ENCODE data around the gene LMAN1. TPM values are rescaled to one million over a fixed set of nuclear protein-coding genes. Genes with fewer than 3 reads are reported as not detected.

LMAN1 gene
- total and polyA plus RNA-seq, 2 donors (not counting 3 experiments of a cell fraction or from before 2014, with no cell fraction given), result 43.8 to 92.5 TPM

GRCh38 chr18:59376351-59376935 is 17.4 kb upstream of the LMAN1 start:
- TF ChIP-seq EZH2 (IDR thresholded peaks at IDR 0.05; ENCODE audit: borderline replicate concordance, low read depth, low read length, severe bottlenecking) (no peak), MYC (IDR thresholded peaks at IDR 0.05; ENCODE audit: low read depth, low read length) (no peak), CTCF (IDR thresholded peaks at IDR 0.05; ENCODE audit: extremely low read depth in 1 of 2, insufficient read depth in 1 of 2, low read depth in 1 of 2, low read length in 2 of 2) (no peak), POLR2A (IDR thresholded peaks at IDR 0.05; ENCODE audit: low read depth, low read length) (no peak), FOS (IDR thresholded peaks at IDR 0.05; ENCODE audit: borderline replicate concordance, insufficient read depth, low read length) (no peak), POLR2AphosphoS5 (IDR thresholded peaks at IDR 0.05; ENCODE audit: insufficient read depth, low read depth, low read length) (no peak), JUN (IDR thresholded peaks at IDR 0.05; ENCODE audit: borderline replicate concordance, insufficient read depth, insufficient read length, low read depth) (no peak), GATA2 (IDR thresholded peaks at IDR 0.05; ENCODE audit: insufficient read depth, insufficient read length, low read depth, low read length) (no peak), MAX (IDR thresholded peaks at IDR 0.05; ENCODE audit: insufficient read depth, insufficient read length) (no peak)
- H2AFZ ChIP-seq (ENCODE audit: low read depth, low read length), result no peak overlapping the region
- no peaks in the 10 kb centered on the region for H3K9me1 ChIP-seq (replicated peaks; ENCODE audit: control insufficient read depth, extremely low read depth, insufficient read depth, low read length)
- no peak overlapping the region for H3K4me3 ChIP-seq (replicated peaks in 1 of 3; ENCODE audit: insufficient read depth in 1 of 3, low read depth in 1 of 3, low read length in 3 of 3)
- H4K20me1 ChIP-seq (replicated peaks; ENCODE audit: control insufficient read depth, extremely low read depth, insufficient read depth, low read length), result no peaks in the 10 kb centered on the region
- no peak overlapping the region for H3K4me2 ChIP-seq (ENCODE audit: insufficient read depth, low read length)
- dilution Hi-C loops (cut with MboI; ENCODE audit: extremely low pct_ligation_motif_present, low sequenced_read_pairs), result no loop called here
- ChIA-PET CTCF (interaction anchor here (2.1 kb wide), 1 partner anchor 68 kb away, joined by 5 read pairs; no protein-coding TSS in a partner anchor), POLR2A (interaction anchor here (0.7 kb wide), 1 partner anchor 154 kb away, joined by 3 read pairs; no protein-coding TSS in a partner anchor)
- DNase-seq (ENCODE audit: low read depth, low spot score) (no peak), FAIRE-seq (no peak)
- no TSS peak for BruUV-seq (replicated peaks)
- intact Hi-C loops (cut with micrococcal nuclease), result no loop called here
- no peaks in the 10 kb centered on the region for H3K4me1 ChIP-seq (ENCODE audit: control insufficient read depth, extremely low read depth, insufficient read depth, low read length)
- H3K36me3 ChIP-seq (ENCODE audit: control insufficient read depth in 2 of 2, extremely low read depth in 1 of 2, insufficient read depth in 2 of 2, low read length in 2 of 2), result no peaks in the 10 kb centered on the region
- H3K79me2 ChIP-seq (ENCODE audit: control insufficient read depth, insufficient read depth, low read length), result no peaks in the 10 kb centered on the region
- no peak overlapping the region for H3K9ac ChIP-seq (replicated peaks; ENCODE audit: extremely low read depth, insufficient read depth, low read length)
- H3K27ac ChIP-seq (ENCODE audit: insufficient read depth, low read depth, low read length), result no peak overlapping the region
- peaks cover 5 to 9% of the 10 kb centered on the region in 2 experiments for H3K27me3 ChIP-seq (ENCODE audit: control insufficient read depth in 2 of 2, insufficient read depth in 2 of 2, low read length in 2 of 2)
- no peaks in the 10 kb centered on the region for H3K9me3 ChIP-seq (replicated peaks; ENCODE audit: control insufficient read depth, insufficient read depth, low read length)

Measured in endothelial cell of umbilical vein (primary cell).